ENCODE measurements around the gene LGMN. TPM values are rescaled to one million over a fixed set of nuclear protein-coding genes. Genes with fewer than 3 reads are reported as not detected.
A peak's percentile ranks its signal among the peaks of the same experiment; 100 is the strongest.

Gene LGMN
- total RNA-seq, 1 experiment from 2014 or later = 80.3 TPM

DNA sequence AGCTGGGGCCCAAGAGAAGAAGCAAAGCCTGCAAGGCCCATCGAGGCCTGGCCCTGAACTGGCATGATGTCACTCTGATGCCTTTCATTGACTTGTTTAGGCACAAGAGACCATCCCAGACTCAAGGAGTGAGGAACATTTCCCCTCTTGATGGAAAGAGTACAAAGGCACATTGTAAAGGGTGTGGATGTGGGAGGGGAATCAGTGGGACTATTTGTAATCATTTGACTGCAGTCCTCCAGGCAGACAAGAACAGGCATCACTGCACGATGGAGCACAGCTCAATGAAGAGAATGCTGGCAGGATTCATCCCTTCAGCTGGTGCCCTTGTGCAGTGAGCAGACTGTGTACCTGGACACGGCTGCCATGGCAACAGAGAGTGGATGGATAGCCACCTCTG lies 87.9 kb downstream of the LGMN start:
- no peak for DNase-seq (ENCODE audit: low spot score)
- in situ Hi-C loops (cut with HindIII; ENCODE audit: low sequenced_read_pairs) = no loop called here

DNA sequence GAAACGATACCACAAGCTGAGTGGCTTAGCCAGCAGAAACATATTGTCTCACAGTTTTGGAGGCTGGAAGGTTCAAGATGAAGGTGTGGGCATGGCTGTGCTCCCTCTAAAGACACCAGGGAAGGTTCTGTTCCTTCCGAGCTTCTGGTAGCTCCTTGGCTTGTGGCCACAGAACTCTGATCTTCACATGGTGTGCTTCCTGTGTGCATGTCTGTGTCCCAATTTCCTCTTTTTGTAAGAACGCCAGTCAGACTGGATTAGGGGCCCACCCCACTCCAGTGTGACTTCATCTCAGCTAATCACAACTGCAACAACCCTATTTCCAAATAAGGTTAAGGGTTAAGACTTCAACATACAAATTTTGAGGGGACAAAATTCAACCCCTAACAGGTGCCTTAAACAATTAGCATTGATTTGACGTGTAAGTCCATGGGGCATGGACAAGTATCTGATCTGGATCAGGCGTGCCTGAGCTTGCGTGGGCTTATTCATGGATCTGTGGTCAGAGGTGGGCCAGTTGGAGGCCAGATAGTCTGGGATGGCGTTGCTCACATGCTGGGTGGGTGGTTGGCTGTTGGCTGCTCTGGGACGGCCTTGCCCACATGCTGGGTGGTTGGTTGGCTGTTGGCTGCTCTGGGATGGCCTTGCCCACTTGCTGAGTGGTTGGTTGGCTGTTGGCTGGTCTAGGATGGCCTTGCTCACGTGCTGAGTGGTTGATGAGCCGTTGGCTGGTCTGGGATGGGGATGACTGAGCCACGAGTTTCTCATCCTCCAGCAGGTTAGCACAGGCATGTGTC lies 88.5 kb downstream of the LGMN start:
- in situ Hi-C loops (cut with HindIII; ENCODE audit: low sequenced_read_pairs) = no loop called here

DNA sequence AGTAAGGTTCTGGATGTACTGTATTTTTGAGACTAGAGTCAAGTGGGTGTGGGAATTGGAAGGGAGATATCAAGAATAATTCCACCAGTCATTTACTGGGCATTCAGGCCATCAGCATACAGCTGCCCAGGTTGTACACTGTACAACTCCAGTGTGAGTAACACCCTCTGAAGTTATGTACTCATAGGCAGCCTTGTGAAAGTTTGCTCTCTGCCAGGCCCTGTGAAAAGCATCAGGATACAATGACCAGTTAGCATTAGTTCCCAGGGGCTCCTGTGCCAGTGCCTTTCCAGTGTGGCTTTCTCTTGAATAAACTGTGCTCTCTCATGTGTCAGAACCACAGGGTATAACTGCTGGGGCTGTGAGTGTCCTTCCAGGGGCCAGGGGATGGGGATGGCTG lies 89.7 kb downstream of the LGMN start:
- no peak for DNase-seq (ENCODE audit: low spot score)
- in situ Hi-C loops (cut with HindIII; ENCODE audit: low sequenced_read_pairs) = no loop called here

More for the DNA sequence above, 88.5 kb downstream of the LGMN start:
- peak; percentile 8 for DNase-seq (ENCODE audit: low spot score)

DNA sequence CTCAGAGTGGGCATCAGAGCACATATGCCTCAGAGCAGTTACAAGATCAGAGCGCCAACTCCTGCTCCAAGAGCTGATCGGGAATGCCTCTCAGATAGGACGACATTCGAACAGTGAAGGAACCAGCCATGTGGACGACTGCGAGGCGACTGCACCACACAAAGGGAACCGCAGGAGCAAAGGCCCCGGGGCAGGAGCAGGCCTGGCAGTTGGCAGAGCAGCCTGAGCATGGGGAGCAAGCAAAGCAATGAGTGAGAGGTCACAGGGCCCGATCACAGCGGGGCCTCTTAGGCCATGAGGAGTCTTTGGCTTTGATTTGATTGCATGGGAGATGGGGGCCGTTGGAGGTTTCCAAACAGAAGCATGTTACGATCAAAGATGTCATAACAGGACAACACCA lies 90.3 kb downstream of the LGMN start:
- in situ Hi-C loops (cut with HindIII; ENCODE audit: low sequenced_read_pairs) = no loop called here
- no peak for DNase-seq (ENCODE audit: low spot score)

DNA sequence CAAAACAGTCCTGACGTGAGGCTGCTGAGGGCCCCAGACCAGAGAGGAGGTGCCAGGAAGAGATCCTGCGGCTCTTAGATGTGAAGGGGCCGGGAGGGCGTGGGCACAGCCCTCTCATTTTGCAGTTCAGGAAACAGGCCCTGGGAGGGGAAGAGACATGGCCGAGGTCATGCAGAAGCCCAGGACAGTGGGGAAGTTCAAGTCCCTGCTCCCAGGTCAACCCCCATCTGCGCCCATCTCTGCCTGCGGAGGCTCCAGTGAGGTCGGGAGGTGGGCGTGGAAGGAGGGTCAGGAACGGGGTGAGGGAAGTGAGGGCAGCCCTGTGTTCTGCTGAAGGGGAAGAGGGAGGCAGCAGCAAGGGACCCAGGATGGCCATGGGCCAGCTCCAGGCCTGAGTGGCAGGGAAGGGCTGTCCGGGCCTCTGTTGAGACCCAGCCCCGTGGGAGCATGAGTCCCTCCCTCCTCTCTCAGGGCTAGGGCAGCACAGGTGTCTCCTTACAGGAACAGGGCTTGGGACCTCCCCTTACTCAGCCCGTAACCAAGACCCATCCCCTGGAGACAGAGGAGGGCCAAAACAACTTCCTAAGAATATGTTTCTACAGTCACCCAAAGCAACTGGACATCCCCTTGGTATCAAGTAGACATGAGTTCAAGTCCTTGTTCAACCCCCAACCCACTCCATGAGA lies 90.8 kb downstream of the LGMN start:
- in situ Hi-C loops (cut with HindIII; ENCODE audit: low sequenced_read_pairs) = no loop called here
- DNase-seq (ENCODE audit: low spot score) = no peak

DNA sequence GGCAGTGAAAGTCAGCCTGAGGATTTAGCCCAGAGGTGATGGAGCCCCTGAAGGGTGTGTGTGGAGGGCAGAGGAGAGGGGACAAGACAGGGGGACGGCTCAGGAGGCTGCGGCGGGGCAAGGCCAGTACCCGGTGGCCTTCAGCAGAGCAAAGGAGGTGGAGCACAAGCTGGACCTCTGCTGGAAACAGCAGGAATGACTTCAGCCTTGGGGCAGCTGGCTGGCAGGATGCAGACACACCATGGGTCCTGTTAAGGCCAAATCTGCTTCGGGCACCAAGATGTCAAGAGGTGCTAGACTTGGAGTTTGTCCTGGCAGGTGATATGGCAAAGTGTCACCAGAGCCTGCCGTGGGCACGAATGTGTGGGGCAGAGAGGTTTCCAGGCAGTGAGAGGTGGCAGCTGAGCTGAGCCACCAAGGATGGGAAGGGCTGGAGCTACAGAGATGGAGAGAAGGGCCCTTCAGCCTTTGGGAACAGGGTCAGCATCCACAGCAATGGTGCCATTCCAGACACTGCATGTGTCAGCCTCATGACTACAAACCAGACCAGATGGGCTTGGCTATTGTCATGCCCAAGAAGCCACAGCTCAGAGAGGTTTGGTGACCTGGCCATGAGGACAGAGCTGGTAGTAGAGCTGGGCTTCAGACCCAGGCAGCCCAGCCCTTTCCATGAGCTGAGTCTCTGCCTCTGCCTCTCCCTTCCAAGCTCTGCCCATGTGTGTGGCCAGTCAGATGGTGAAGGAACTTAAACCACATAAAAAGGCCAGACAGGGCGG lies 91.9 kb downstream of the LGMN start:
- in situ Hi-C loops (cut with HindIII; ENCODE audit: low sequenced_read_pairs) = no loop called here
- no peak for DNase-seq (ENCODE audit: low spot score)

DNA sequence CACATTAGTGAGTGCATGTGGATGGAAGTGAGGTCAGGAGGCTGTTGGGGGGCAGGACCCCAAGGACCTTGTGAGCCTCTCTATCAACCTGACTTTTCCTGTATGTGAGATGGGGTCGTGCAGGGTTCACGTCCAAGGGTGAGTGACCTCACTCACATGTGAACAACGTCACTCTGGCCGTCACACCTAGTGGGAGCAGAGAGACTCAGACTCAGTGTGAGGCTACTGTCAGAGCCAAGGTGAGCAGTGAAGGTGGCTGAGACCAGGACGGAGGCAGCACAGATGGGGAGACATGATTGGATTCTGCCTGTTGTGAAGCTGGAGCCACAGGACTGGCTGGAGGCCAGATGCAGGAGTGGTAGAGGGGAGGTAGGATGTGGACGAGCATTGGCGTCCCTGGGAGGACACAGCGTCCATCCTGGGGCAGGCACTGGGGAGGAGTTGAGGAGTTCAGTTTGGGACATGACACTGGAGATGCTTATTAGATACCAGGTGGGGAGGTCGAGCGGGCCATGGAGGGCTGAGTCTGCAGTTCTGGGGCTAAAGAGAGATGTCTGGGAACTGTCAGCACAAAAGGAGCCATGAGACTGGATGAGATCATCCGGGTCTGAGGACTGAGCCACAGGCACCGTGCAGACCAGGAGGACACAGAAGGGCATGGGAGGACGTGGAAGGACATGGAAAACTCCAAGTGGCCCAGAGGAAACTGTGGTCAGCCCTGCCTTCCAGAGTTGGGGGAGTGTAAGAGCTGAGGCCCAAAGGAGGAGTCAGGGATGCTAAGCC lies 92.8 kb downstream of the LGMN start:
- in situ Hi-C loops (cut with HindIII; ENCODE audit: low sequenced_read_pairs) = no loop called here
- DNase-seq (ENCODE audit: low spot score) = no peak

DNA sequence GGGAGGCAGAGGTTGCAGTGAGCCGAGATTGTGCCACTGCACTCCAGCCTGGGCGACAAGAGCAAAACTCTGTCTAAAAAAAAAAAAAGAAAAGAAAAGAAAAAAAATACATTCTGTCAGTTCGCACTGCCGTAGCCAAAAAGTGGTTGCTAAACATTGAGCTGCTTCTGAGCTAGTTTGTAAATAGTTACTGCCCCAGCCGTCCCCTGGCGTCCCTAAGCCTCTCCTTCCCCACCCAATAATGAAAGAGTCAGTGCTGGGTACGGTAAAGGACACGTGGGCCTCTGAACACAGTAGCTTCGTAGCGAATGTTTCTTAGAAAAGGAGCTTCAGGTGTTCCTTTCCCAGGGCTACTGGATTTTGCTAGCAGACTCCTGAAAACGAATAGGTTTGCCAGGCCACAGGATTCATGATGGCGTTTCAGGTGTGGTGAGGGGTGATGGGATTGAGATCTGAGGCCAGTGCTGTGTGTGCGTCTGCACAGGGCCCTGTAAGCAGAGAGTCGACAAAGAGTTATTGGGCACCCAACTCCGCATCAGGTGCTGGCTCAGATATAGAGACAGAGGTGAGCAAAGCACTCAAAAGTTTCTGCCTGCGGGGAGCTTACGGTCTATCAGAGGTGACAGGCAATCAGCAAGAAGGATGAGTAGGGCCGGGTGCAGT lies 94.1 kb downstream of the LGMN start:
- DNase-seq (ENCODE audit: low spot score) = no peak
- in situ Hi-C loops (cut with HindIII; ENCODE audit: low sequenced_read_pairs) = no loop called here

Other genes with a start within 250 kb of the LGMN start
- 0.18 and 0.85 TPM in 2 replicates for gene RIN3, start 234.8 kb downstream of the LGMN start, total RNA-seq (2014; rRNA removed; shearing (Covaris generic))
- gene GOLGA5, start 45.7 kb upstream of the LGMN start, total RNA-seq (2014; rRNA removed; shearing (Covaris generic)) = 11.2 and 22.8 TPM in 2 replicates
- 0.24 TPM in 1 of 2 replicates, not detected in the other for gene CHGA, start 174.5 kb upstream of the LGMN start, total RNA-seq (2014; rRNA removed; shearing (Covaris generic))

All from G401 (cell line).